Measurements from ENCODE around the gene LRRC2. TPM values are rescaled to one million over a fixed set of nuclear protein-coding genes. Genes with fewer than 3 reads are reported as not detected.
A peak's percentile ranks its signal among the peaks of the same experiment; 100 is the strongest.
"Not testable (repeated sequence)": the region's sequence is repeated elsewhere in the genome, so short reads cannot be mapped to it uniquely, and the experiment has no call there.

The LRRC2 gene
- total RNA-seq, 1 donor from 2014 or later: 0.26 TPM

GRCh38 chr3:46599590-46599989 is 33.5 kb upstream of the LRRC2 start:
- no peak for FAIRE-seq

GRCh38 chr3:46595819-46596314 is 29.8 kb upstream of the LRRC2 start:
- H3K36me3 ChIP-seq (ENCODE audit: control insufficient read depth, insufficient read depth, low read length): no peaks in the 10 kb centered on the region
- TF ChIP-seq CTCF (IDR thresholded peaks at IDR 0.05; ENCODE audit: insufficient read depth, low read length, severe bottlenecking): no peak
- DNase-seq (ENCODE audit: low read depth): no peak
- H3K27me3 ChIP-seq (ENCODE audit: control insufficient read depth, insufficient read depth, low read length): peaks cover 5% of the 10 kb centered on the region
- no peak overlapping the region for H3K4me3 ChIP-seq (ENCODE audit: low read depth, low read length)
- no peak for FAIRE-seq

More at GRCh38 chr3:46599590-46599989, 33.5 kb upstream of the LRRC2 start:
- Histone ChIP-seq H3K36me3 (ENCODE audit: control insufficient read depth, insufficient read depth, low read length) (no peaks in the 10 kb centered on the region), H3K4me3 (ENCODE audit: low read depth, low read length) (no peak overlapping the region), H3K27me3 (ENCODE audit: control insufficient read depth, insufficient read depth, low read length) (peaks cover 5% of the 10 kb centered on the region)
- TF ChIP-seq CTCF (IDR thresholded peaks at IDR 0.05; ENCODE audit: insufficient read depth, low read length, severe bottlenecking): no peak
- no peak for DNase-seq (ENCODE audit: low read depth)

- H3K36me3 ChIP-seq (ENCODE audit: control insufficient read depth, insufficient read depth, low read length): no peaks in the 10 kb centered on the region
- H3K27me3 ChIP-seq (ENCODE audit: control insufficient read depth, insufficient read depth, low read length): peaks cover 5% of the 10 kb centered on the region
- no peak for DNase-seq (ENCODE audit: low read depth)
- H3K4me3 ChIP-seq (ENCODE audit: low read depth, low read length): no peak overlapping the region
- TF ChIP-seq CTCF (IDR thresholded peaks at IDR 0.05; ENCODE audit: insufficient read depth, low read length, severe bottlenecking): no peak
- no peak for FAIRE-seq
Measured at GRCh38 chr3:46594723-46595122, 28.6 kb upstream of the LRRC2 start.

- no peak for TF ChIP-seq CTCF (IDR thresholded peaks at IDR 0.05; ENCODE audit: insufficient read depth, low read length, severe bottlenecking)
- FAIRE-seq (no peak), DNase-seq (ENCODE audit: low read depth) (no peak)
- H3K4me3 ChIP-seq (ENCODE audit: low read depth, low read length): no peak overlapping the region
- H3K27me3 ChIP-seq (ENCODE audit: control insufficient read depth, insufficient read depth, low read length): peaks cover 3% of the 10 kb centered on the region
- no peaks in the 10 kb centered on the region for H3K36me3 ChIP-seq (ENCODE audit: control insufficient read depth, insufficient read depth, low read length)
Measured at GRCh38 chr3:46593979-46594378, 27.9 kb upstream of the LRRC2 start.

- DNase-seq (ENCODE audit: low read depth) (no peak), FAIRE-seq (peak; percentile 64)
- Histone ChIP-seq H3K27me3 (ENCODE audit: control insufficient read depth, insufficient read depth, low read length) (no peaks in the 10 kb centered on the region), H3K36me3 (ENCODE audit: control insufficient read depth, insufficient read depth, low read length) (no peaks in the 10 kb centered on the region), H3K4me3 (ENCODE audit: low read depth, low read length) (no peak overlapping the region)
- TF ChIP-seq CTCF (IDR thresholded peaks at IDR 0.05; ENCODE audit: insufficient read depth, low read length, severe bottlenecking): no peak
Measured at GRCh38 chr3:46593274-46593862, 27.3 kb upstream of the LRRC2 start.

GRCh38 chr3:46587268-46587667 is 21.2 kb upstream of the LRRC2 start:
- not testable (repeated sequence) for H3K36me3 ChIP-seq (ENCODE audit: control insufficient read depth, insufficient read depth, low read length); H3K27me3 ChIP-seq (ENCODE audit: control insufficient read depth, insufficient read depth, low read length); DNase-seq (ENCODE audit: low read depth); H3K4me3 ChIP-seq (ENCODE audit: low read depth, low read length); FAIRE-seq
